HG03457 (cell line): ENCODE results near the gene PSD4.

Experiments
- ATAC-seq: cut with Tn5 transposase; IDR thresholded peaks from one replicate; pipeline ENCODE4 v1.9.1; 2021; ENCODE audit warnings: moderate number of reproducible peaks; ENCODE audit not compliant: unreplicated experiment

The PSD4 gene

GRCh38 chr2:113219889-113220641, 46.3 kb downstream of the PSD4 start:
- ATAC-seq = no peak

GRCh38 chr2:113220970-113221708, 47.4 kb downstream of the PSD4 start:
- ATAC-seq = no peak

- no peak for ATAC-seq
Measured at GRCh38 chr2:113221846-113222245, 48.1 kb downstream of the PSD4 start.

GRCh38 chr2:113223813-113224212, 50.0 kb downstream of the PSD4 start:
- no peak for ATAC-seq

- no peak for ATAC-seq
Measured at GRCh38 chr2:113224647-113225236, 51.0 kb downstream of the PSD4 start.

- no peak for ATAC-seq
Measured at GRCh38 chr2:113225263-113226259, 51.8 kb downstream of the PSD4 start.

GRCh38 chr2:113226462-113226861, 52.7 kb downstream of the PSD4 start:
- no peak for ATAC-seq

GRCh38 chr2:113227290-113227689, 53.5 kb downstream of the PSD4 start:
- no peak for ATAC-seq

GRCh38 chr2:113227698-113228097, 53.9 kb downstream of the PSD4 start:
- no peak for ATAC-seq

- ATAC-seq = no peak
Measured at GRCh38 chr2:113228351-113228750, 54.6 kb downstream of the PSD4 start.

GRCh38 chr2:113228991-113229716, 55.4 kb downstream of the PSD4 start:
- ATAC-seq = no peak

GRCh38 chr2:113229795-113230194, 56.0 kb downstream of the PSD4 start:
- no peak for ATAC-seq

GRCh38 chr2:113230531-113230930, 56.8 kb downstream of the PSD4 start:
- ATAC-seq = no peak

GRCh38 chr2:113231064-113231463, 57.3 kb downstream of the PSD4 start:
- no peak for ATAC-seq

GRCh38 chr2:113232123-113232522, 58.4 kb downstream of the PSD4 start:
- ATAC-seq = no peak

- ATAC-seq = no peak
Measured at GRCh38 chr2:113232740-113233139, 59.0 kb downstream of the PSD4 start.

GRCh38 chr2:113233593-113234550, 60.1 kb downstream of the PSD4 start:
- ATAC-seq = no peak

GRCh38 chr2:113234721-113235346, 61.1 kb downstream of the PSD4 start:
- no peak for ATAC-seq
